ENCODE data around the gene LRRC49. TPM values are rescaled to one million over a fixed set of nuclear protein-coding genes. Genes with fewer than 3 reads are reported as not detected.
"Not testable (repeated sequence)": the region's sequence is repeated elsewhere in the genome, so short reads cannot be mapped to it uniquely, and the experiment has no call there.

LRRC49 gene
- total RNA-seq, 1 donor from 2014 or later: 8.9 TPM

GRCh38 chr15:70856884-70857561 lies 35.6 kb upstream of the LRRC49 start:
- Mint-ChIP-seq H3K9me3 (ENCODE audit: unreplicated experiment) (no peaks in the 10 kb centered on the region), H3K4me1 (ENCODE audit: unreplicated experiment) (peaks cover 57% of the 10 kb centered on the region), H3K27me3 (ENCODE audit: unreplicated experiment) (no peaks in the 10 kb centered on the region), H3K36me3 (ENCODE audit: unreplicated experiment) (no peaks in the 10 kb centered on the region), H3K27ac (ENCODE audit: unreplicated experiment) (peak overlapping the region; percentile 98), H3K4me3 (ENCODE audit: unreplicated experiment) (peak overlapping the region; percentile 46)
- DNase-seq (ENCODE audit: extremely low spot score, unreplicated experiment): peak; percentile 95
- TF ChIP-seq CTCF (IDR thresholded peaks at IDR 0.05): no peak

GRCh38 chr15:70857562-70858285 lies 34.9 kb upstream of the LRRC49 start:
- no peak for DNase-seq (ENCODE audit: extremely low spot score, unreplicated experiment)
- Mint-ChIP-seq H3K27ac (ENCODE audit: unreplicated experiment) (peak overlapping the region; percentile 98), H3K4me1 (ENCODE audit: unreplicated experiment) (peaks cover 53% of the 10 kb centered on the region), H3K27me3 (ENCODE audit: unreplicated experiment) (no peaks in the 10 kb centered on the region), H3K9me3 (ENCODE audit: unreplicated experiment) (no peaks in the 10 kb centered on the region), H3K36me3 (ENCODE audit: unreplicated experiment) (no peaks in the 10 kb centered on the region), H3K4me3 (ENCODE audit: unreplicated experiment) (no peak overlapping the region)
- TF ChIP-seq CTCF (IDR thresholded peaks at IDR 0.05): no peak

GRCh38 chr15:70858614-70859321 lies 33.9 kb upstream of the LRRC49 start:
- H3K36me3 Mint-ChIP-seq (ENCODE audit: unreplicated experiment); DNase-seq (ENCODE audit: extremely low spot score, unreplicated experiment); H3K4me3 Mint-ChIP-seq (ENCODE audit: unreplicated experiment); H3K27me3 Mint-ChIP-seq (ENCODE audit: unreplicated experiment); H3K9me3 Mint-ChIP-seq (ENCODE audit: unreplicated experiment): not testable (repeated sequence)
- Mint-ChIP-seq H3K27ac (ENCODE audit: unreplicated experiment) (peak overlapping the region; percentile 11), H3K4me1 (ENCODE audit: unreplicated experiment) (peaks cover 60% of the 10 kb centered on the region)

DNA sequence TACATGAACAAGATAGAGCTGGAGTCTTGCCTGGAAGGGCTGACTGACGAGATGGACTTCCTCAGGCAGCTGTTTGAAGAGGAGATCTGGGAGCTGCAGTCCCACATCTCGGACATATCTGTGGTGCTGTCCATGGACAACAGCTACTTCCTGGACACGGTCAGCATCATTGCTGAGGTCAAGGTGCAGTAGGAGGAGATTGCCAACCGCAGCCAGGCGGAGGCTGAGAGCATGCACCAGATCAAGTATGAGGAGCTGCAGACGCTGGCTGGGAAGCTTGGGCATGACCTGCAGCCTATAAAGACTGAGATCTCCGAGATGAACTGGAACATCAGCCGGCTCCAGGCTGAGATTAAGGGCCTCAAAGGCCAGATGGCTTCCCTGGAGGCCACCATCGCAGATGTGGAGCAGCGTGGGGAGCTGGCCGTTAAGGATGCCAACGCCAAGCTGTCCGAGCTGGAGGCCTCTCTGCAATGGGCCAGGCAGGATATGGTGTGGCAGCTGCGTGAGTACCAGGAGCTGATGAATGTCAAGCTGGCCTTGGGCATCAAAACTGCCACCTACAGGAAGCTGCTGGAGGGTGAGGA lies 33.2 kb upstream of the LRRC49 start:
- TF ChIP-seq CTCF (IDR thresholded peaks at IDR 0.05): no peak
- no peak for DNase-seq (ENCODE audit: extremely low spot score, unreplicated experiment)
- Mint-ChIP-seq H3K27me3 (ENCODE audit: unreplicated experiment) (no peaks in the 10 kb centered on the region), H3K4me1 (ENCODE audit: unreplicated experiment) (peaks cover 64% of the 10 kb centered on the region), H3K27ac (ENCODE audit: unreplicated experiment) (peak overlapping the region; percentile 11), H3K4me3 (ENCODE audit: unreplicated experiment) (no peak overlapping the region), H3K9me3 (ENCODE audit: unreplicated experiment) (no peaks in the 10 kb centered on the region), H3K36me3 (ENCODE audit: unreplicated experiment) (no peaks in the 10 kb centered on the region)

- Mint-ChIP-seq H3K27me3 (ENCODE audit: unreplicated experiment) (no peaks in the 10 kb centered on the region), H3K4me1 (ENCODE audit: unreplicated experiment) (peaks cover 61% of the 10 kb centered on the region), H3K27ac (ENCODE audit: unreplicated experiment) (no peak overlapping the region), H3K4me3 (ENCODE audit: unreplicated experiment) (no peak overlapping the region), H3K9me3 (ENCODE audit: unreplicated experiment) (no peaks in the 10 kb centered on the region), H3K36me3 (ENCODE audit: unreplicated experiment) (no peaks in the 10 kb centered on the region)
- DNase-seq (ENCODE audit: extremely low spot score, unreplicated experiment): no peak
- no peak for TF ChIP-seq CTCF (IDR thresholded peaks at IDR 0.05)
Observed at GRCh38 chr15:70859998-70860397, 32.6 kb upstream of the LRRC49 start.
